HCT116 (cell line): ENCODE measurements around the gene SCAF1. TPM values are rescaled to one million over a fixed set of nuclear protein-coding genes. Genes with fewer than 3 reads are reported as not detected.

Experiments
- ATAC-seq: fragments of 200-7000 bp; cut with Tn5 transposase; 2 replicates; pipeline ENCODE4 v1.9.1; 2020; ENCODE audit warnings: mild to moderate bottlenecking, moderate library complexity
- BruUV-seq: library from RNA; stranded (reverse); fragments of 400-500 nt; replicated peaks from 2 replicates; lab custom pipeline; 2021; lab: Mats Ljungman, UMichigan
- CTCF ChIA-PET: fragments of 300-600 bp; sonication (Branson Sonifier 250); formaldehyde crosslinking; loops from one replicate; lab custom pipeline; 2021; ENCODE audit warnings: antibody characterized with exemption; lab: Charles Lee
- POLR2A ChIA-PET: fragments of 300-600, 350-600 bp; sonication (Branson Sonifier 250); formaldehyde crosslinking; loops from one replicate; lab custom pipeline; 2021; ENCODE audit warnings: antibody characterized with exemption; lab: Charles Lee
- RAD21 ChIA-PET, 2 experiments: fragments of 300-600 bp; sonication (Branson Sonifier 250); formaldehyde crosslinking; loops; one replicate each; lab custom pipeline; 2023; ENCODE audit warnings: low total read pairs in 2 of 2; ENCODE audit not compliant: uncharacterized antibody in 2 of 2, unreplicated experiment in 2 of 2, low non-redundant PET in 1 of 2; lab: Charles Lee
- DNase-seq: peaks from one replicate; pipeline ENCODE4 v3.0.0-alpha.2; 2010; ENCODE audit warnings: low read depth, low spot score
- H2AFZ ChIP-seq: fragments of 200-600 bp; shearing (Covaris generic), sonication (generic); 2 replicates; pipeline ENCODE4 v1.6.1; 2017; ENCODE audit warnings: low read depth, mixed run types, mixed read lengths, antibody characterized with exemption, low read length; ENCODE audit not compliant: poor library complexity, severe bottlenecking
- H3K27ac ChIP-seq: 2 replicates; pipeline ENCODE4 v1.5.1; 2012; ENCODE audit warnings: low read depth, low read length
- H3K27me3 ChIP-seq: fragments of 200-600 bp; sonication (generic); 2 replicates; pipeline ENCODE4 v1.6.1; 2016; ENCODE audit warnings: mixed run types, low read length, mixed read lengths; ENCODE audit not compliant: insufficient read depth
- H3K36me3 ChIP-seq, 2 experiments: fragments of 200-500 bp in 1 of 2; fragments of 200-600 bp in 1 of 2; sonication (Bioruptor generic) in 1 of 2; sonication (generic) in 1 of 2; 2 replicates each; pipeline versions ENCODE4 v1.5.1 to v1.6.1; 2014 to 2016; ENCODE audit warnings: low read length in 2 of 2, inconsistent platforms in 1 of 2, mixed read lengths in 1 of 2, mixed run types in 1 of 2; ENCODE audit not compliant: insufficient read depth in 2 of 2, control insufficient read depth in 1 of 2
- H3K4me1 ChIP-seq, 2 experiments: fragments of 200-600 bp in 1 of 2; sonication (generic) in 1 of 2; 2 replicates each; pipeline versions ENCODE4 v1.5.1 to v1.6.1; 2012 to 2017; ENCODE audit warnings: low read length in 2 of 2, inconsistent platforms in 1 of 2, mild to moderate bottlenecking in 1 of 2, mixed read lengths in 1 of 2, mixed run types in 1 of 2, moderate library complexity in 1 of 2; ENCODE audit not compliant: insufficient read depth in 2 of 2, control insufficient read depth in 1 of 2
- H3K4me2 ChIP-seq: fragments of 200-600 bp; sonication (generic); 2 replicates; pipeline ENCODE4 v1.6.1; 2017; ENCODE audit warnings: mixed run types, low read length, mixed read lengths
- H3K4me3 ChIP-seq, 2 experiments: fragments of 200-600 bp in 1 of 2; sonication (generic) in 1 of 2; replicated peaks in 1 of 2; 2 replicates each; pipeline ENCODE4 v1.5.1; 2011 to 2016; ENCODE audit warnings: low read length in 2 of 2, control low read depth in 1 of 2, low read depth in 1 of 2, mild to moderate bottlenecking in 1 of 2, mixed read lengths in 1 of 2, mixed run types in 1 of 2
- H3K79me2 ChIP-seq: fragments of 200-600 bp; sonication (generic); 2 replicates; pipeline ENCODE4 v1.6.1; 2017; ENCODE audit warnings: mild to moderate bottlenecking, mixed run types, low read length, moderate library complexity, mixed read lengths; ENCODE audit not compliant: insufficient read depth
- H3K9ac ChIP-seq: fragments of 200-600 bp; sonication (generic); 2 replicates; pipeline ENCODE4 v1.6.1; 2016; ENCODE audit warnings: low read length, mixed read lengths
- H3K9me2 ChIP-seq: fragments of 200-600 bp; sonication (generic), shearing (Covaris generic); 2 replicates; pipeline ENCODE4 v1.6.1; 2017; ENCODE audit warnings: mixed run types, mild to moderate bottlenecking, moderate library complexity; ENCODE audit not compliant: insufficient read depth
- H3K9me3 ChIP-seq, 2 experiments: fragments of 200-500 bp in 1 of 2; fragments of 200-600 bp in 1 of 2; sonication (Bioruptor generic) in 1 of 2; sonication (generic) in 1 of 2; 2 replicates each; pipeline ENCODE4 v1.6.1; 2014 to 2017; ENCODE audit warnings: low read length in 2 of 2, mixed read lengths in 2 of 2, inconsistent platforms in 1 of 2, low read depth in 1 of 2, mild to moderate bottlenecking in 1 of 2, mixed run types in 1 of 2, moderate library complexity in 1 of 2; ENCODE audit not compliant: control insufficient read depth in 1 of 2, insufficient read depth in 1 of 2
- H4K20me1 ChIP-seq: fragments of 200-600 bp; sonication (generic), shearing (Covaris generic); 2 replicates; pipeline ENCODE4 v1.6.1; 2017; ENCODE audit warnings: mixed run types, mild to moderate bottlenecking, moderate library complexity; ENCODE audit not compliant: insufficient read depth
- CBX3 ChIP-seq: IDR thresholded peaks from 2 replicates; pipeline ENCODE4 v1.6.1; 2012; ENCODE audit warnings: low read depth
- CEBPB ChIP-seq: IDR thresholded peaks from 2 replicates; pipeline ENCODE4 v1.6.1; 2012; ENCODE audit warnings: low read depth
- ELF1 ChIP-seq: IDR thresholded peaks from 2 replicates; pipeline ENCODE4 v1.6.1; 2012; ENCODE audit warnings: low read depth, borderline replicate concordance
- EZH2phosphoT487 ChIP-seq: fragments of 200-600 bp; IDR thresholded peaks from 2 replicates; pipeline ENCODE4 v1.6.1; 2018; ENCODE audit warnings: antibody characterized with exemption, borderline replicate concordance
- FOSL1 ChIP-seq: IDR thresholded peaks from 2 replicates; pipeline ENCODE4 v1.6.1; 2012; ENCODE audit warnings: low read depth
- JUND ChIP-seq: IDR thresholded peaks from 2 replicates; pipeline ENCODE4 v1.6.1; 2012
- POLR2A ChIP-seq: IDR thresholded peaks from 2 replicates; pipeline ENCODE4 v1.7.0; 2011; ENCODE audit warnings: borderline replicate concordance; ENCODE audit not compliant: insufficient read depth, insufficient read length; ENCODE audit errors: extremely low read depth
- POLR2AphosphoS5 ChIP-seq: IDR thresholded peaks from 2 replicates; pipeline ENCODE4 v1.6.1; 2011; ENCODE audit warnings: mild to moderate bottlenecking, low read depth, low read length, moderate library complexity
- RAD21 ChIP-seq: IDR thresholded peaks from 2 replicates; pipeline ENCODE4 v1.6.1; 2012; ENCODE audit warnings: low read depth, mild to moderate bottlenecking
- SIN3A ChIP-seq: IDR thresholded peaks from 2 replicates; pipeline ENCODE4 v1.6.1; 2012; ENCODE audit warnings: low read depth
- SP1 ChIP-seq: IDR thresholded peaks from 2 replicates; pipeline ENCODE4 v1.6.1; 2012; ENCODE audit warnings: low read depth
- YY1 ChIP-seq: IDR thresholded peaks from 2 replicates; pipeline ENCODE4 v1.6.1; 2011; ENCODE audit warnings: low read length, low read depth, moderate library complexity, mild to moderate bottlenecking; ENCODE audit not compliant: insufficient replicate concordance; ENCODE audit errors: extremely low read depth
- ZNF274 ChIP-seq: fragments of 200-500 bp; sonication (Bioruptor generic); IDR thresholded peaks from 2 replicates; pipeline ENCODE4 v1.6.1; 2014; ENCODE audit warnings: mild to moderate bottlenecking, low read depth, low read length, inconsistent platforms
- intact Hi-C: fragments of 100-400 bp; cut with micrococcal nuclease; formaldehyde crosslinking; loops from 2 replicates; pipeline ENCODE4 v1.10.0; 2022
- total RNA-seq: library from RNA; stranded (reverse); gene quantifications from one replicate; pipeline ENCODE4 v1.2.1, GENCODE V29; 2021; ENCODE audit not compliant: unreplicated experiment
- TF ChIP-seq, protein P1 (sequence below): IDR thresholded peaks from 2 replicates; pipeline ENCODE4 v1.6.1; 2011; ENCODE audit warnings: mild to moderate bottlenecking, low read length, moderate library complexity; ENCODE audit not compliant: insufficient replicate concordance; ENCODE audit errors: extremely low read depth
- TF ChIP-seq, protein P2 (sequence below): IDR thresholded peaks from 2 replicates; pipeline ENCODE4 v1.6.1; 2012
- TF ChIP-seq, protein P3 (sequence below), 3 experiments: fragments of 200-600 bp in 1 of 3; sonication (generic) in 1 of 3; IDR thresholded peaks in 2 of 3; conservative IDR thresholded peaks in 1 of 3; 2 replicates each; pipeline ENCODE4 v1.5.1; 2012 to 2017; ENCODE audit warnings: low read depth in 2 of 3, low read length in 2 of 3, antibody characterized with exemption in 1 of 3, borderline replicate concordance in 1 of 3, control low read depth in 1 of 3, mild to moderate bottlenecking in 1 of 3, mixed read lengths in 1 of 3, mixed run types in 1 of 3, moderate library complexity in 1 of 3; ENCODE audit not compliant: insufficient read depth in 1 of 3
- TF ChIP-seq, protein P4 (sequence below): IDR thresholded peaks from 2 replicates; pipeline ENCODE4 v1.6.1; 2012; ENCODE audit warnings: low read depth

SCAF1 gene
- total RNA-seq, 1 experiment from 2014 or later = 96.8 TPM

DNA sequence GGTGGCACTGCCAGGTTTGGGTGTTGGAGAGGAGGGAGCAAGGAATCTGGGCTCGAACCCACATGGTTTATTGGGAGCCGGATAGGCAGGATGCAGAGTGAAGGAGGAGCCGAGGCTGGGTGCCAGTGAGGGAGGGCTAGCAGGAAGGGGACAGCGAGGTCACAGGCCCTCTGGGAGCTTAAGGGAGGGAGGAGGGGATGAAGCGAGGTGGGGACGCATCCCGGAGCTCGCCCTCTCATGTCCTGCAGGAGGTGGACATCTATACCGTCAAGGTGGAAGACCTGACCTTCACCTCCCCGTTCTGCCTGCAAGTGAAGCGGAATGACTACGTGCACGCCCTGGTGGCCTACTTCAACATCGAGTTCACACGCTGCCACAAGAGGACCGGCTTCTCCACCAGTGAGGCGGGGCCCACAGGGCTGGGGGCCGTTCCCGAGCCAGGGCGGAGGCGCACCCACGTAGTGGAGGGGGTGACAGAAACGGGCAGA, 43.9 kb downstream of the SCAF1 start:
- no peak for DNase-seq
- H4K20me1 ChIP-seq = peaks cover 23% of the 10 kb centered on the region; the same call in 1 of the 2 replicates
- H3K4me3 ChIP-seq = no peak overlapping the region
- ChIA-PET RAD21 (no interaction called here), POLR2A (no interaction called here), CTCF (no interaction called here)
- intact Hi-C loops = no loop called here
- H3K4me1 ChIP-seq = peaks cover 2 to 23% of the 10 kb centered on the region in 2 experiments
- H3K9me2 ChIP-seq = no peaks in the 10 kb centered on the region
- H3K4me2 ChIP-seq = no peak overlapping the region
- no peak overlapping the region for H3K27ac ChIP-seq
- H2AFZ ChIP-seq = no peak overlapping the region
- no peaks in the 10 kb centered on the region for H3K9me3 ChIP-seq
- no TSS peak for BruUV-seq
- no peaks in the 10 kb centered on the region for H3K27me3 ChIP-seq
- H3K9ac ChIP-seq = no peak overlapping the region
- H3K79me2 ChIP-seq = peaks cover 49% of the 10 kb centered on the region
- no peak for ATAC-seq
- peaks cover 43 to 56% of the 10 kb centered on the region in 2 experiments for H3K36me3 ChIP-seq
- TF ChIP-seq EZH2phosphoT487 (no peak), ELF1 (no peak), CBX3 (no peak), ZNF274 (no peak), POLR2A (no peak), JUND (no peak), SP1 (no peak), CEBPB (no peak), YY1 (no peak), SIN3A (no peak), FOSL1 (no peak), RAD21 (no peak), POLR2AphosphoS5 (no peak)
- TF ChIP-seq, protein P1, sequence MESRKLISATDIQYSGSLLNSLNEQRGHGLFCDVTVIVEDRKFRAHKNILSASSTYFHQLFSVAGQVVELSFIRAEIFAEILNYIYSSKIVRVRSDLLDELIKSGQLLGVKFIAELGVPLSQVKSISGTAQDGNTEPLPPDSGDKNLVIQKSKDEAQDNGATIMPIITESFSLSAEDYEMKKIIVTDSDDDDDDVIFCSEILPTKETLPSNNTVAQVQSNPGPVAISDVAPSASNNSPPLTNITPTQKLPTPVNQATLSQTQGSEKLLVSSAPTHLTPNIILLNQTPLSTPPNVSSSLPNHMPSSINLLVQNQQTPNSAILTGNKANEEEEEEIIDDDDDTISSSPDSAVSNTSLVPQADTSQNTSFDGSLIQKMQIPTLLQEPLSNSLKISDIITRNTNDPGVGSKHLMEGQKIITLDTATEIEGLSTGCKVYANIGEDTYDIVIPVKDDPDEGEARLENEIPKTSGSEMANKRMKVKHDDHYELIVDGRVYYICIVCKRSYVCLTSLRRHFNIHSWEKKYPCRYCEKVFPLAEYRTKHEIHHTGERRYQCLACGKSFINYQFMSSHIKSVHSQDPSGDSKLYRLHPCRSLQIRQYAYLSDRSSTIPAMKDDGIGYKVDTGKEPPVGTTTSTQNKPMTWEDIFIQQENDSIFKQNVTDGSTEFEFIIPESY = no peak
- TF ChIP-seq, protein P2, sequence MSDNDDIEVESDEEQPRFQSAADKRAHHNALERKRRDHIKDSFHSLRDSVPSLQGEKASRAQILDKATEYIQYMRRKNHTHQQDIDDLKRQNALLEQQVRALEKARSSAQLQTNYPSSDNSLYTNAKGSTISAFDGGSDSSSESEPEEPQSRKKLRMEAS = no peak
- TF ChIP-seq, protein P3, sequence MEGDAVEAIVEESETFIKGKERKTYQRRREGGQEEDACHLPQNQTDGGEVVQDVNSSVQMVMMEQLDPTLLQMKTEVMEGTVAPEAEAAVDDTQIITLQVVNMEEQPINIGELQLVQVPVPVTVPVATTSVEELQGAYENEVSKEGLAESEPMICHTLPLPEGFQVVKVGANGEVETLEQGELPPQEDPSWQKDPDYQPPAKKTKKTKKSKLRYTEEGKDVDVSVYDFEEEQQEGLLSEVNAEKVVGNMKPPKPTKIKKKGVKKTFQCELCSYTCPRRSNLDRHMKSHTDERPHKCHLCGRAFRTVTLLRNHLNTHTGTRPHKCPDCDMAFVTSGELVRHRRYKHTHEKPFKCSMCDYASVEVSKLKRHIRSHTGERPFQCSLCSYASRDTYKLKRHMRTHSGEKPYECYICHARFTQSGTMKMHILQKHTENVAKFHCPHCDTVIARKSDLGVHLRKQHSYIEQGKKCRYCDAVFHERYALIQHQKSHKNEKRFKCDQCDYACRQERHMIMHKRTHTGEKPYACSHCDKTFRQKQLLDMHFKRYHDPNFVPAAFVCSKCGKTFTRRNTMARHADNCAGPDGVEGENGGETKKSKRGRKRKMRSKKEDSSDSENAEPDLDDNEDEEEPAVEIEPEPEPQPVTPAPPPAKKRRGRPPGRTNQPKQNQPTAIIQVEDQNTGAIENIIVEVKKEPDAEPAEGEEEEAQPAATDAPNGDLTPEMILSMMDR (IDR thresholded peaks at IDR 0.05 in 2 of 3, conservative IDR thresholded peaks at IDR 0.05 in 1 of 3; ENCODE audit: borderline replicate concordance in 1 of 3, insufficient read depth in 1 of 3, low read depth in 2 of 3, low read length in 2 of 3) = no peak
- TF ChIP-seq, protein P4, sequence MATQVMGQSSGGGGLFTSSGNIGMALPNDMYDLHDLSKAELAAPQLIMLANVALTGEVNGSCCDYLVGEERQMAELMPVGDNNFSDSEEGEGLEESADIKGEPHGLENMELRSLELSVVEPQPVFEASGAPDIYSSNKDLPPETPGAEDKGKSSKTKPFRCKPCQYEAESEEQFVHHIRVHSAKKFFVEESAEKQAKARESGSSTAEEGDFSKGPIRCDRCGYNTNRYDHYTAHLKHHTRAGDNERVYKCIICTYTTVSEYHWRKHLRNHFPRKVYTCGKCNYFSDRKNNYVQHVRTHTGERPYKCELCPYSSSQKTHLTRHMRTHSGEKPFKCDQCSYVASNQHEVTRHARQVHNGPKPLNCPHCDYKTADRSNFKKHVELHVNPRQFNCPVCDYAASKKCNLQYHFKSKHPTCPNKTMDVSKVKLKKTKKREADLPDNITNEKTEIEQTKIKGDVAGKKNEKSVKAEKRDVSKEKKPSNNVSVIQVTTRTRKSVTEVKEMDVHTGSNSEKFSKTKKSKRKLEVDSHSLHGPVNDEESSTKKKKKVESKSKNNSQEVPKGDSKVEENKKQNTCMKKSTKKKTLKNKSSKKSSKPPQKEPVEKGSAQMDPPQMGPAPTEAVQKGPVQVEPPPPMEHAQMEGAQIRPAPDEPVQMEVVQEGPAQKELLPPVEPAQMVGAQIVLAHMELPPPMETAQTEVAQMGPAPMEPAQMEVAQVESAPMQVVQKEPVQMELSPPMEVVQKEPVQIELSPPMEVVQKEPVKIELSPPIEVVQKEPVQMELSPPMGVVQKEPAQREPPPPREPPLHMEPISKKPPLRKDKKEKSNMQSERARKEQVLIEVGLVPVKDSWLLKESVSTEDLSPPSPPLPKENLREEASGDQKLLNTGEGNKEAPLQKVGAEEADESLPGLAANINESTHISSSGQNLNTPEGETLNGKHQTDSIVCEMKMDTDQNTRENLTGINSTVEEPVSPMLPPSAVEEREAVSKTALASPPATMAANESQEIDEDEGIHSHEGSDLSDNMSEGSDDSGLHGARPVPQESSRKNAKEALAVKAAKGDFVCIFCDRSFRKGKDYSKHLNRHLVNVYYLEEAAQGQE = no peak
